ENCODE measurements around the gene CNNM3. TPM values are rescaled to one million over a fixed set of nuclear protein-coding genes. Genes with fewer than 3 reads are reported as not detected.

The CNNM3 gene
- total RNA-seq, 1 donor from 2014 or later: 29.0 TPM

GRCh38 chr2:96878796-96879544 lies 62.9 kb downstream of the CNNM3 start:
- Histone ChIP-seq H3K27ac (no peak overlapping the region), H3K9me3 (no peaks in the 10 kb centered on the region), H3K4me3 (no peak overlapping the region), H3K4me1 (peaks cover 17% of the 10 kb centered on the region), H3K27me3 (ENCODE audit: low read depth) (no peaks in the 10 kb centered on the region), H3K36me3 (no peaks in the 10 kb centered on the region)
- intact Hi-C loops (cut with DNase I): no loop called here
- ATAC-seq: no peak
- DNase-seq: no peak
- no peak for TF ChIP-seq CTCF (IDR thresholded peaks at IDR 0.05)

- no peak for TF ChIP-seq CTCF (IDR thresholded peaks at IDR 0.05)
- DNase-seq: no peak
These were observed 63.5 kb downstream of the CNNM3 start for GRCh38 chr2:96879545-96880040.

GRCh38 chr2:96880891-96881273 lies 64.8 kb downstream of the CNNM3 start:
- peaks cover 18% of the 10 kb centered on the region for H3K4me1 ChIP-seq
- no peaks in the 10 kb centered on the region for H3K36me3 ChIP-seq

More at GRCh38 chr2:96879545-96880040, 63.5 kb downstream of the CNNM3 start:
- Histone ChIP-seq H3K27ac (no peak overlapping the region), H3K27me3 (ENCODE audit: low read depth) (no peaks in the 10 kb centered on the region), H3K4me1 (peaks cover 12% of the 10 kb centered on the region), H3K36me3 (no peaks in the 10 kb centered on the region), H3K4me3 (no peak overlapping the region), H3K9me3 (no peaks in the 10 kb centered on the region)
- ATAC-seq: no peak
- intact Hi-C loops (cut with DNase I): no loop called here

GRCh38 chr2:96881349-96882195 lies 65.5 kb downstream of the CNNM3 start:
- Histone ChIP-seq H3K4me3 (no peak overlapping the region), H3K27ac (no peak overlapping the region), H3K36me3 (no peaks in the 10 kb centered on the region), H3K9me3 (no peaks in the 10 kb centered on the region), H3K27me3 (ENCODE audit: low read depth) (no peaks in the 10 kb centered on the region), H3K4me1 (peaks cover 18% of the 10 kb centered on the region)
- no peak for TF ChIP-seq CTCF (IDR thresholded peaks at IDR 0.05)
- DNase-seq: no peak
- intact Hi-C loops (cut with DNase I): no loop called here
- no peak for ATAC-seq

More at GRCh38 chr2:96880891-96881273, 64.8 kb downstream of the CNNM3 start:
- H3K27me3 ChIP-seq (ENCODE audit: low read depth): no peaks in the 10 kb centered on the region
- no peak overlapping the region for H3K4me3 ChIP-seq
- DNase-seq (no peak), ATAC-seq (no peak)
- TF ChIP-seq CTCF (IDR thresholded peaks at IDR 0.05): no peak
- no peaks in the 10 kb centered on the region for H3K9me3 ChIP-seq
- no peak overlapping the region for H3K27ac ChIP-seq
- intact Hi-C loops (cut with DNase I): no loop called here

- Histone ChIP-seq H3K4me3 (no peak overlapping the region), H3K27me3 (ENCODE audit: low read depth) (no peaks in the 10 kb centered on the region)
These were observed 66.2 kb downstream of the CNNM3 start for GRCh38 chr2:96882230-96882629.

More at GRCh38 chr2:96882230-96882629, 66.2 kb downstream of the CNNM3 start:
- Histone ChIP-seq H3K4me1 (peaks cover 20% of the 10 kb centered on the region), H3K9me3 (no peaks in the 10 kb centered on the region), H3K36me3 (no peaks in the 10 kb centered on the region), H3K27ac (no peak overlapping the region)
- DNase-seq (no peak), ATAC-seq (no peak)
- TF ChIP-seq CTCF (IDR thresholded peaks at IDR 0.05): no peak
- intact Hi-C loops (cut with DNase I): no loop called here

All from lower lobe of right lung (tissue), 2 donors.